ENCODE results near the gene NOX4.
"Not testable (repeated sequence)": the region's sequence is repeated elsewhere in the genome, so short reads cannot be mapped to it uniquely, and the experiment has no call there.

- TF ChIP-seq, protein P1, sequence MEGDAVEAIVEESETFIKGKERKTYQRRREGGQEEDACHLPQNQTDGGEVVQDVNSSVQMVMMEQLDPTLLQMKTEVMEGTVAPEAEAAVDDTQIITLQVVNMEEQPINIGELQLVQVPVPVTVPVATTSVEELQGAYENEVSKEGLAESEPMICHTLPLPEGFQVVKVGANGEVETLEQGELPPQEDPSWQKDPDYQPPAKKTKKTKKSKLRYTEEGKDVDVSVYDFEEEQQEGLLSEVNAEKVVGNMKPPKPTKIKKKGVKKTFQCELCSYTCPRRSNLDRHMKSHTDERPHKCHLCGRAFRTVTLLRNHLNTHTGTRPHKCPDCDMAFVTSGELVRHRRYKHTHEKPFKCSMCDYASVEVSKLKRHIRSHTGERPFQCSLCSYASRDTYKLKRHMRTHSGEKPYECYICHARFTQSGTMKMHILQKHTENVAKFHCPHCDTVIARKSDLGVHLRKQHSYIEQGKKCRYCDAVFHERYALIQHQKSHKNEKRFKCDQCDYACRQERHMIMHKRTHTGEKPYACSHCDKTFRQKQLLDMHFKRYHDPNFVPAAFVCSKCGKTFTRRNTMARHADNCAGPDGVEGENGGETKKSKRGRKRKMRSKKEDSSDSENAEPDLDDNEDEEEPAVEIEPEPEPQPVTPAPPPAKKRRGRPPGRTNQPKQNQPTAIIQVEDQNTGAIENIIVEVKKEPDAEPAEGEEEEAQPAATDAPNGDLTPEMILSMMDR (IDR thresholded peaks at IDR 0.05) = not testable (repeated sequence)
- not testable (repeated sequence) for TF ChIP-seq POLR2AphosphoS5 (IDR thresholded peaks at IDR 0.05; ENCODE audit: insufficient read depth in 1 of 2, low read depth in 1 of 2)
Measured at GRCh38 chr11:89408441-89408840, 82.7 kb downstream of the NOX4 start.

Data from vagina (tissue), 2 donors.